Cortex of kidney (tissue), 1 donor: ENCODE data around the gene GRAP.
"Not testable (repeated sequence)": the region's sequence is repeated elsewhere in the genome, so short reads cannot be mapped to it uniquely, and the experiment has no call there.

Experiments
- DNase-seq: peaks from one replicate; lab custom pipeline; 2025; lab: John Stamatoyannopoulos, UW

Gene GRAP

DNA sequence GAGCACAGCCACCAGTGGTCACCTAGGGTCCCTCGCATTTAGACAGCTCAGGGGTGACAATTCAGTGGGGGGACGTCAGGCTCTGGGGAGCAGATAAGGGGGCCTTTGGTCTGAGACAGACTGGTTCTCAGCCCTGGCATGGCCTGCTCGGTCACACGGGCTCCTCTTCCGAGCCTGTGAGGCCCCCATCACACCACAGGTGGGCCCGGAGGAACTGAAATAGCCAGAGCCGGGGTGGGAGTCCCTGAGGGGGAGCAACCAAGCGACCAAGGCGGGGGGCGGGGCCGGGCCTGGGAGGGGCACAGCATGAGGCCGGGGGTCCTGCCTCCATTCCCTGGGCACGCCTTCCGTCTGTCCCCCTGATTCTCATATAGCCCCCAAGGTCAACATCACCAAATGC is 4.4 kb downstream of the GRAP start:
- DNase-seq = not testable (repeated sequence)

GRCh38 chr17:19041871-19042270 is 4.9 kb downstream of the GRAP start:
- not testable (repeated sequence) for DNase-seq

DNA sequence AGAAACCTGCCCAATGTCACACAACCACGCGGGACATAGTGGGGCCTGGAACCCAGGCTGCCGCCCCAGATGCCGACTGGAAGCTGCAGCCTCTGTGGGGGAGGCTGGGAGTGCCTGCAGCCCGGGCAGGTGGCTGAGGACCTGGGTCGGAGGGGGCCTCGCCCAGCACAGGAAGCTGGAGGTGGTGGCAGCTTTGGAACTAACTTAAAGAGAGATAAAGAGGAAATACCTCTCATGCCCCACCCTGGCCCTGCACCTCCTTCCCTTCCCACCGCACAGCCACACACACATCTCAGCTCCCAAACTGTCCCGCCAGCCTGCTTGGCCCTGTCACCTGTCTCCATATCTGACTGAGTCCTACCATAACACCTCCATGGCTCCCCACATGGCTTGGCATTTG is 6.4 kb downstream of the GRAP start:
- not testable (repeated sequence) for DNase-seq

DNA sequence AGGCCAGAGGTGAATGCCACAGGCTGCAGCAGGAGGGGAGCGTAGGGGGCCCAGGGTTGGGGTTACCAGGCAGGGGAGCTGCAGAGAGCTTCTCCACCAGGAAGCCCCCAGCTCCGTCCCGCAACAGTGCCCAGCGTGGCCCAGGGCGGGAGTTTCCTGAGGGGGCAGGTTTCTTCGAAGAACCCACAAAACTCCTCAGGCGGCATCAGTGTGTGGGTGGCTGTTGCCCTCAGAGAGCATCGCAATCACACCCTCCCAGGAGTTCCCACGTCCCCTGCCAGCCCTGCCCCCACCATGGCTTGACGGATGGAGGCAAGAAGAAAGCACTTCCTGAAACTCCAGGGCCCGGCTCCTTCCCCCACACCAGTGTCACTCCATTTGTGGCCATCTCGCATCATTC is 8.0 kb downstream of the GRAP start:
- DNase-seq = not testable (repeated sequence)

GRCh38 chr17:19038007-19038406 is 8.8 kb downstream of the GRAP start:
- DNase-seq = not testable (repeated sequence)

DNA sequence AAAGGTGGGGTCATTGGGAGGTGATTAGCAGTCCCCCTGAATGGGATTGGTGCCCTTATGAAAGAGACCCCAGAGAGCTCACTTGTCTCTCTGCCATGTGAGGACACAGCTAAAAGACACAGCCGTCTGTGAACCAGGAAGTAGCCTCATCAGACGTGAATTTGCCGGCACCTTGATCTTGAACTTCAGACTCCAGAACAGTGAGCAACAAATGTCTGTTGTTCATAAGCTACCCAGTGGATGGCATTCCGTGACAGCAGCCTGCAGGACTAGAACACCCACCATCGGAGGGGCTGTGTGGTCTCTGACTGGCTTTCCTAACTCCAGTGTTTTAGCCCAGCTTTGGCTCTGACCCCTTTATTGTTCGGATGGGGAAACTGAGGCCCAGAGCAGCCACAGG is 9.2 kb downstream of the GRAP start:
- not testable (repeated sequence) for DNase-seq

DNA sequence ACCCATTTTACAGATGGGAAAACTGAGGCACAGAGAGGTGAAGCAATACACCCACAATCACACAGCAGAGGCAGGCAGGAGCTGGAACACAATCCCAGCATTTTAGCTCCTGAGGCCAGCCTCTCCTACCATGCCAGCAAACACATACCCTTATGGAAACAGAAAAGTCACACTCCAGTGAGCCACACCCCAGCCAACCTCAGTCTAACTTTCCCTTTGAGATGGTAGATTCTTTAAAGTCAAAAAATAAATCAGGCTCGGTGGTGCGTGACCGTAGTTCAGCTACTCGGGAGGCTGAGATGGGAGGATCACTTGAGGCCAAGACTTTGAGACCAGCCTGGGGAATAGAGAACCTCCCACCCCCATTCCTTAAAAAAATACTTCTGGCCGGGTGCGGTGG is 10.6 kb downstream of the GRAP start:
- not testable (repeated sequence) for DNase-seq

DNA sequence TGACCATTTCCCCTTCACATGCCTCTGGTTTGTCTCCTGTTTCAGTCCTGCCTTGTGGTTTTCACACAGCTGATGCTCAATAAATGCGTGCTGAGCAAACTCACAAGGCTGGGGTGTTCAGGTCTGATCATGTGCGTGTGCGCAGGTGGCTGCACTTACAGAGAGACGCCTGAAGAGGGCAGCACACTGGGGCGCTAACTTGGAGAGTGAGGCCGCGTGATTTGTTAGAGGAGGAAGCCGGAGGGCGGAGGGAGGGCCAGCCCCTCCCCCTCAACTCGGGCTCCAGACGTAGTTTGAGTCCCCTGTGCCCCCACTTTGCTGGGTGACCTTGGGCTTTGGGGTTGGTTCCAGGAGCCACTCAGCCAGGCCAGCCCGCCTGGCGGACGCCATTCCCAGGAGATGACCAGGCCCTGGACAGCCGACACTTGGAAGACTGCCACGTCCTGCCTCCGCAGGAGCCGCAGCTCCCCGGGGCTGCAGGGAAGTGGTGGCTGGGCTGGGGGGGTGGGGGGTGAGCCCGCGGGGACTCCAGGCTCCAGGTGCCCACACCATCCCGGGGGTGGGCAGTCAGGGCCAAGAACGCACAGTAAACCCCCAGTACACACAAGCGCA is 14.3 kb downstream of the GRAP start:
- DNase-seq = not testable (repeated sequence)

DNA sequence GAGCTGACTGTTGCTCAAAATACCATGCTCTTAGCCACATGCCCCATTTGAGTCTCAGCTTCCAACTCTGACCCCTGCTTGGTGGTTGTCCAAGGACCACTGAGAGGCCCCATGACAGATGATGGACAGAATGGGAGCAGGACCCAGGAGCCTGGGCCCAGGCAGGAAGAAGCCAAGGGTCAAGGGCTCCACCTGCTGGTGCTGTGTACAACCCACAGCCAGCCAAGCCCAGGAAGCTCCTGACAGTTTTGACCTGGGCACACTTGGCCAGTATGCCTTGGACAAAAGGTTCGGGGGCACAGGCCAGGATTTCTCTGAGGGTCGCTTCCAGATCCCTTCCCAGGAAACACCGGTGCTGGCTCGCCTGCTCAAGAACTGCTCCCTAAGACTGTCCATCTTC is 15.0 kb downstream of the GRAP start:
- not testable (repeated sequence) for DNase-seq

- not testable (repeated sequence) for DNase-seq
Observed at GRCh38 chr17:19030771-19031449, 15.8 kb downstream of the GRAP start.

- not testable (repeated sequence) for DNase-seq
Observed at GRCh38 chr17:19029740-19030139, 17.0 kb downstream of the GRAP start.

DNA sequence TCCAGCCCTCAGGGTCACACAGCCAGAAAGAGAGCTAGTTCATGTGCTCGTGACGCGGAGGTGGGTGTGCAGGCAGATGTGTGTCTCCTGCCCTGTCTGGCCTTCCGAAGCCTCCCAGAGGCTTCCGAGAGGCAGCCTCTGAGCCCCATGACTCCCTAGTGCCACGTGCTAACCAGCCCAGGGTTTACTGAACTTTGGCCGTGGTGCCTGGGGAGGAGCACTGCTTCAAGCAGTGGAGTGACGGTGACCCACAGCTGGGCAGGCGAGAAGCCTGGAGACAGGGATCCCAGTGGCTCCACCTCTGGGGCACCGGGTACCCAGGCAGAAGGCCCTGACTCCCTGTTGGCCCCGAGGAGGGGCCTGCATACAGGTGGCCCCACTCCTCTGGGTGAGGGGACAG is 18.1 kb downstream of the GRAP start:
- not testable (repeated sequence) for DNase-seq

GRCh38 chr17:19024101-19025078 is 22.4 kb downstream of the GRAP start:
- no peak for DNase-seq

- no peak for DNase-seq
Observed at GRCh38 chr17:19023209-19023999, 23.4 kb downstream of the GRAP start.

DNA sequence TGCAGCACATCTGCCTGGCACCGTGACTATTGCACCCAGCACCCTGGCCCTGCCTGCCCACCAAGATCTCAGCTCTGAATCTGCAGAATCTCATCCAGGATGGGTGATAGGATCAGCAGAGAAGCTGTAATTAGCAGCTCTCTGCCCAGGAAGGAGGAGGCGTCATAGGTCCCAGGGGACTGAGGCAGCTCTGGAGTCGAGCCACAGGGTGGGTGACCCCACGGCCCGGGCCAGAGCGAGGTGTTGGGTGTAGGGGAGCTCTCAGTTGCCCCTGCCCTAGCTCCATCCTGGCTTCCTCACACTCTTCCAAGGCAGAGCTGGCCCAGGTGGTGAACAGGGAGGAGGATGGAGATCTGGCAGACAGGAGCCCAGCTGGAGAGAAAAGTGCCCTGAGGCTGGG is 24.0 kb downstream of the GRAP start:
- no peak for DNase-seq

GRCh38 chr17:19022128-19022527 is 24.6 kb downstream of the GRAP start:
- no peak for DNase-seq

GRCh38 chr17:19021622-19022083 is 25.1 kb downstream of the GRAP start:
- no peak for DNase-seq

- not testable (repeated sequence) for DNase-seq
Observed at GRCh38 chr17:19021011-19021621, 25.6 kb downstream of the GRAP start.

GRCh38 chr17:19020016-19020415 is 26.7 kb downstream of the GRAP start:
- no peak for DNase-seq

- DNase-seq = no peak
Observed at GRCh38 chr17:19019041-19019941, 27.5 kb downstream of the GRAP start.
